Measurements from ENCODE around the gene ELL. TPM values are rescaled to one million over a fixed set of nuclear protein-coding genes. Genes with fewer than 3 reads are reported as not detected.

The ELL gene
- total and polyA plus RNA-seq, 9 of the 15 experiments (the other 6 are each of a cell fraction or from before 2014, with no cell fraction given), result 0.24 to 22.5 (median 4.1) TPM

GRCh38 chr19:18433015-18433691 is 88.7 kb downstream of the ELL start (continued):
- TF ChIP-seq ZHX1 (conservative IDR thresholded peaks at IDR 0.05; ENCODE audit: low read length) (no peak), ZNF324 (CRISPR knock-in tag; IDR thresholded peaks at IDR 0.05) (no peak), HNRNPK (IDR thresholded peaks at IDR 0.05; ENCODE audit: low read depth, low read length, poor library complexity, severe bottlenecking) (peak; percentile 82), BCOR (IDR thresholded peaks at IDR 0.05) (no peak), HDAC1 (IDR thresholded peaks at IDR 0.05) (peak in 1 of 2 experiments; percentile 74; a peak in 2 of 4 replicates), ZNF253 (CRISPR knock-in tag; conservative IDR thresholded peaks at IDR 0.05) (no peak), MLLT1 (IDR thresholded peaks at IDR 0.05) (no peak), PCBP2 (IDR thresholded peaks at IDR 0.05; ENCODE audit: low read depth, low read length, poor library complexity, severe bottlenecking) (no peak), RBM17 (IDR thresholded peaks at IDR 0.05; ENCODE audit: borderline replicate concordance, low read depth, low read length) (no peak), GTF2A2 (tag; IDR thresholded peaks at IDR 0.05) (no peak), BRF2 (IDR thresholded peaks at IDR 0.05; ENCODE audit: borderline replicate concordance, insufficient read depth, insufficient read length) (no peak), ESRRA (IDR thresholded peaks at IDR 0.05; ENCODE audit: borderline replicate concordance, low read depth) (no peak), HNRNPUL1 (IDR thresholded peaks at IDR 0.05; ENCODE audit: low read length) (no peak), RHOXF2B (CRISPR knock-in tag; conservative IDR thresholded peaks at IDR 0.05) (no peak), EHMT2 (IDR thresholded peaks at IDR 0.05) (no peak), MYBL2 (IDR thresholded peaks at IDR 0.05; ENCODE audit: low read depth) (no peak), MYBL2 (CRISPR knock-in tag; IDR thresholded peaks at IDR 0.05; ENCODE audit: borderline replicate concordance) (no peak), ZNF551 (CRISPR knock-in tag; IDR thresholded peaks at IDR 0.05) (no peak), ZNF79 (CRISPR knock-in tag; IDR thresholded peaks at IDR 0.05; ENCODE audit: low read depth) (no peak), ZFP1 (CRISPR knock-in tag; IDR thresholded peaks at IDR 0.05) (no peak), ZNF239 (CRISPR knock-in tag; IDR thresholded peaks at IDR 0.05) (no peak), FOXP4 (CRISPR knock-in tag; IDR thresholded peaks at IDR 0.05; ENCODE audit: borderline replicate concordance) (0 out of 2 replicates have a peak, but pooled peaks have one; percentile 68), MCM7 (IDR thresholded peaks at IDR 0.05) (no peak)
